GM12873 (cell line): Measurements from ENCODE around the gene PHACTR1.

Experiments
- TF ChIP-seq, protein P1 (sequence below): IDR thresholded peaks from 2 replicates; pipeline ENCODE4 v1.5.1; 2012; ENCODE audit warnings: low read depth, mild to moderate bottlenecking, moderate library complexity, low read length, control low read depth; ENCODE audit not compliant: insufficient read depth; ENCODE audit errors: missing control alignments

The PHACTR1 gene

DNA sequence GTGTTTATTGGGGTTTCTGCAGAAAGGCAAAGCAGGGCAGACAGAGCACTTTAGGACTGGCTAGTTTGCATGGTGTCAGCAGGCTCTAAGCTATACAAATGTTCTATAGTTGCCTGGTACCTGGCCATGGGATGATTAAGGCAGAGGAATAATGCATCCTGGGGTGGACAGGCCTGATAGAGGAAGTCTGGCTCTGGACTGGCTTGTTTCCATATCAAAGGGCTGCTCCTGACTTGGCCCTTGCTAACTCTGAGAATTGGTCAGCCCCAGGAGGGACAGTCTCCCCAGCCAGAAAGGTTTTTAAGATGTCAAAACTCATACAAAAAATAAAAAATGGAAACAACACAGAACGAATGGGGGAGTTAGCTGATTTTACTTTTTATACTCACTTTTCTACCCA is 474.9 kb downstream of the PHACTR1 start:
- TF ChIP-seq, protein P1, sequence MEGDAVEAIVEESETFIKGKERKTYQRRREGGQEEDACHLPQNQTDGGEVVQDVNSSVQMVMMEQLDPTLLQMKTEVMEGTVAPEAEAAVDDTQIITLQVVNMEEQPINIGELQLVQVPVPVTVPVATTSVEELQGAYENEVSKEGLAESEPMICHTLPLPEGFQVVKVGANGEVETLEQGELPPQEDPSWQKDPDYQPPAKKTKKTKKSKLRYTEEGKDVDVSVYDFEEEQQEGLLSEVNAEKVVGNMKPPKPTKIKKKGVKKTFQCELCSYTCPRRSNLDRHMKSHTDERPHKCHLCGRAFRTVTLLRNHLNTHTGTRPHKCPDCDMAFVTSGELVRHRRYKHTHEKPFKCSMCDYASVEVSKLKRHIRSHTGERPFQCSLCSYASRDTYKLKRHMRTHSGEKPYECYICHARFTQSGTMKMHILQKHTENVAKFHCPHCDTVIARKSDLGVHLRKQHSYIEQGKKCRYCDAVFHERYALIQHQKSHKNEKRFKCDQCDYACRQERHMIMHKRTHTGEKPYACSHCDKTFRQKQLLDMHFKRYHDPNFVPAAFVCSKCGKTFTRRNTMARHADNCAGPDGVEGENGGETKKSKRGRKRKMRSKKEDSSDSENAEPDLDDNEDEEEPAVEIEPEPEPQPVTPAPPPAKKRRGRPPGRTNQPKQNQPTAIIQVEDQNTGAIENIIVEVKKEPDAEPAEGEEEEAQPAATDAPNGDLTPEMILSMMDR = no peak

- TF ChIP-seq, protein P1 = peak; percentile 77
Observed at GRCh38 chr6:13194852-13195251, 478.3 kb downstream of the PHACTR1 start.

- TF ChIP-seq, protein P1 = no peak
Observed at GRCh38 chr6:13195803-13196202, 479.2 kb downstream of the PHACTR1 start.

DNA sequence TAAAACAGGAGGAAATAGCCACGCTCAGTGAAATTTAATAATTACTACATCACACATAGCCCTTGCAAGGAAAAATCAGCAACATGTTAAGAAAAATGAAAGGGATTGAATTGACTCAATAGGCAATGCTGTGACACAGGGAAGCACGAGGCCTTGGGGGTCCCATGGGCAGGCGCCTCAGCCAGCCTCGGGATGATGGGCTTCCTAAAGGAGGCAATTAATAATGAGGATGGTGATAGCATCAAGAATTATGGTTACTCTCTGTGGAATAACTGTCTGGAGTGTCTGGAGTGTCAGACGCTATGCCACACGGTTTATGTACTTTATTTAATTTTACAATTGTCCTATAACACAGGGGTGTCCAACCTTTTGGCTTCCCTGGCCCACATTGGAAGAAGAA is 481.6 kb downstream of the PHACTR1 start:
- TF ChIP-seq, protein P1 = no peak

- TF ChIP-seq, protein P1 = no peak
Observed at GRCh38 chr6:13201336-13201735, 484.8 kb downstream of the PHACTR1 start.

DNA sequence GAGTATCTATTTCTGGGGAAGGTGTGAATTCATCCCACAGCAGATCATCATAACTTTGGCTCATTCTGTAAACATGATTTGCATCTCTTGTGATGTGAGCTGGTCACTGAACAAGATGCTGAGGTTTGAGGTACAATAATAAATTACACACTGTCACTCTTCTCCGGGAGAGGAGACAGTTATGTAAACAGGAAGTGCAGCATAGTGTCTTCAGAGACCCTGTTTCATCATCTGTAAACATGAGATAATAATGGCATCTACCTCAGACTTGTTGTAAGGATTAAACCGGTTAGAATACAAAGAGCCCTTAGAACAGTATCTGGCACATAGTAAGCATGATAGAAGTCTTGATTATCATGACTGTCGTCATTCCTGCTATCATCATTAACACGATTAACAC is 486.6 kb downstream of the PHACTR1 start:
- TF ChIP-seq, protein P1 = no peak

- TF ChIP-seq, protein P1 = no peak
Observed at GRCh38 chr6:13205106-13205505, 488.5 kb downstream of the PHACTR1 start.

GRCh38 chr6:13212096-13212495 is 495.5 kb downstream of the PHACTR1 start:
- TF ChIP-seq, protein P1 = no peak
